GM19467 (cell line): ENCODE data around the gene PRRC2C.
"Not testable (repeated sequence)": the region's sequence is repeated elsewhere in the genome, so short reads cannot be mapped to it uniquely, and the experiment has no call there.

Experiments
- ATAC-seq: cut with Tn5 transposase; IDR thresholded peaks from one replicate; pipeline ENCODE4 v1.9.1; 2021; ENCODE audit warnings: mild to moderate bottlenecking, moderate library complexity; ENCODE audit not compliant: unreplicated experiment

PRRC2C gene

GRCh38 chr1:171500304-171500703, 15.0 kb downstream of the PRRC2C start:
- ATAC-seq = no peak

GRCh38 chr1:171500803-171501202, 15.5 kb downstream of the PRRC2C start:
- no peak for ATAC-seq

GRCh38 chr1:171501305-171502024, 16.1 kb downstream of the PRRC2C start:
- ATAC-seq = no peak

- ATAC-seq = no peak
These were observed 21.4 kb downstream of the PRRC2C start for GRCh38 chr1:171506525-171507304.

GRCh38 chr1:171507435-171507834, 22.1 kb downstream of the PRRC2C start:
- no peak for ATAC-seq

GRCh38 chr1:171509191-171509590, 23.9 kb downstream of the PRRC2C start:
- ATAC-seq = no peak

GRCh38 chr1:171513743-171514142, 28.4 kb downstream of the PRRC2C start:
- ATAC-seq = no peak

- no peak for ATAC-seq
These were observed 30.0 kb downstream of the PRRC2C start for GRCh38 chr1:171515299-171515698.

GRCh38 chr1:171515741-171516140, 30.4 kb downstream of the PRRC2C start:
- ATAC-seq = no peak

- no peak for ATAC-seq
These were observed 36.2 kb downstream of the PRRC2C start for GRCh38 chr1:171521567-171521966.

GRCh38 chr1:171530676-171531075, 45.3 kb downstream of the PRRC2C start:
- ATAC-seq = no peak

- ATAC-seq = no peak
These were observed 47.2 kb downstream of the PRRC2C start for GRCh38 chr1:171532520-171532919.

- no peak for ATAC-seq
These were observed 60.2 kb downstream of the PRRC2C start for GRCh38 chr1:171545523-171545922.

GRCh38 chr1:171550050-171550449, 64.7 kb downstream of the PRRC2C start:
- no peak for ATAC-seq

- not testable (repeated sequence) for ATAC-seq
These were observed 65.3 kb downstream of the PRRC2C start for GRCh38 chr1:171550598-171551100.

GRCh38 chr1:171553960-171554359, 68.6 kb downstream of the PRRC2C start:
- ATAC-seq = not testable (repeated sequence)

GRCh38 chr1:171563675-171564074, 78.3 kb downstream of the PRRC2C start:
- no peak for ATAC-seq

GRCh38 chr1:171566467-171566866, 81.1 kb downstream of the PRRC2C start:
- no peak for ATAC-seq

GRCh38 chr1:171570295-171570694, 85.0 kb downstream of the PRRC2C start:
- ATAC-seq = no peak

- no peak for ATAC-seq
These were observed 90.8 kb downstream of the PRRC2C start for GRCh38 chr1:171576144-171576543.

- ATAC-seq = no peak
These were observed 95.9 kb downstream of the PRRC2C start for GRCh38 chr1:171581226-171581625.

- no peak for ATAC-seq
These were observed 96.4 kb downstream of the PRRC2C start for GRCh38 chr1:171581766-171582165.
